AG04450 (cell line): ENCODE data around the gene UBE3C. TPM values are rescaled to one million over a fixed set of nuclear protein-coding genes. Genes with fewer than 3 reads are reported as not detected.
"Not testable (repeated sequence)": the region's sequence is repeated elsewhere in the genome, so short reads cannot be mapped to it uniquely, and the experiment has no call there.

Source experiments
- CTCF ChIA-PET: fragments of 300-600, 350-600 bp; formaldehyde crosslinking; extraction: SDS; loops from one replicate; lab custom pipeline; 2022; ENCODE audit warnings: antibody characterized with exemption, inconsistent platforms; lab: Charles Lee
- POLR2A ChIA-PET: fragments of 350-600 bp; formaldehyde crosslinking; extraction: SDS; loops from one replicate; lab custom pipeline; 2021; ENCODE audit warnings: antibody characterized with exemption, inconsistent platforms; lab: Yijun Ruan, JAX
- DNase-seq: peaks from one replicate; pipeline ENCODE4 v3.0.0-alpha.2; 2011; ENCODE audit warnings: low read depth, low spot score
- H3K27ac ChIP-seq: one replicate; pipeline ENCODE4 v1.5.1; 2012; ENCODE audit warnings: low read depth, low read length, control low read depth
- H3K27me3 ChIP-seq: one replicate; pipeline ENCODE4 v1.6.0; 2012; ENCODE audit warnings: low read length; ENCODE audit not compliant: control insufficient read depth, insufficient read depth
- H3K4me3 ChIP-seq: 2 replicates; pipeline ENCODE4 v1.5.1; 2011; ENCODE audit warnings: mild to moderate bottlenecking, low read depth, low read length, control low read depth
- H3K9me3 ChIP-seq: 2 replicates; pipeline ENCODE4 v1.5.1; 2012; ENCODE audit warnings: low read length; ENCODE audit not compliant: control insufficient read depth, insufficient read depth
- CTCF ChIP-seq: IDR thresholded peaks from 2 replicates; pipeline ENCODE4 v1.5.1; 2011; ENCODE audit warnings: low read depth, low read length, control low read depth, inconsistent platforms
- polyA plus RNA-seq: library from polyadenylated mRNA; depleted of rRNA; stranded (reverse); fragments of >200 nt; gene quantifications from 2 replicates; pipeline ENCODE4 v1.2.3, GENCODE V29; 2011

The UBE3C gene
- polyA plus RNA-seq, 1 experiment, result 71.2 TPM

- H3K9me3 ChIP-seq, result no peaks in the 10 kb centered on the region
- no peak for DNase-seq
- TF ChIP-seq CTCF, result no peak
- no peak overlapping the region for H3K4me3 ChIP-seq
- CTCF ChIA-PET, result interaction anchor here (1.1 to 5.5 kb wide), 2 partner anchors 8 to 32 kb away, joined by 4 to 26 read pairs; no protein-coding TSS in a partner anchor
- POLR2A ChIA-PET, result no interaction called here
- no peaks in the 10 kb centered on the region for H3K27me3 ChIP-seq
- no peak overlapping the region for H3K27ac ChIP-seq
These were observed 102.9 kb downstream of the UBE3C start for GRCh38 chr7:157241631-157242030.

GRCh38 chr7:157244516-157245294, 106.0 kb downstream of the UBE3C start:
- no peak overlapping the region for H3K27ac ChIP-seq
- no peaks in the 10 kb centered on the region for H3K27me3 ChIP-seq
- no peak for TF ChIP-seq CTCF
- CTCF ChIA-PET, result interaction anchor here (0.6 to 1.0 kb wide), 4 partner anchors 15 to 211 kb away, joined by 3 read pairs; no protein-coding TSS in a partner anchor
- H3K9me3 ChIP-seq, result no peaks in the 10 kb centered on the region
- no peak overlapping the region for H3K4me3 ChIP-seq
- POLR2A ChIA-PET, result no interaction called here
- no peak for DNase-seq

GRCh38 chr7:157246052-157246451, 107.3 kb downstream of the UBE3C start:
- ChIA-PET POLR2A (no interaction called here), CTCF (interaction anchor here (0.5 to 1.1 kb wide), 2 partner anchors 17 to 28 kb away, joined by 3 to 5 read pairs; no protein-coding TSS in a partner anchor)
- Histone ChIP-seq H3K9me3 (no peaks in the 10 kb centered on the region), H3K4me3 (no peak overlapping the region), H3K27me3 (no peaks in the 10 kb centered on the region), H3K27ac (no peak overlapping the region)
- DNase-seq, result no peak
- TF ChIP-seq CTCF, result no peak

- no peak for DNase-seq
- ChIA-PET CTCF (interaction anchor here (0.5 to 2.2 kb wide), 4 partner anchors 21 to 294 kb away, joined by 4 to 9 read pairs (median 6); no protein-coding TSS in a partner anchor), POLR2A (interaction anchor here (0.7 kb wide), 1 partner anchor 10 kb away, joined by 3 read pairs; no protein-coding TSS in a partner anchor)
- no peak for TF ChIP-seq CTCF
- H3K27me3 ChIP-seq, result no peaks in the 10 kb centered on the region
- no peak overlapping the region for H3K4me3 ChIP-seq
- no peak overlapping the region for H3K27ac ChIP-seq
- H3K9me3 ChIP-seq, result no peaks in the 10 kb centered on the region
These were observed 109.9 kb downstream of the UBE3C start for GRCh38 chr7:157248659-157249058.

GRCh38 chr7:157250605-157251228, 112.0 kb downstream of the UBE3C start:
- no peak for DNase-seq
- H3K27ac ChIP-seq, result no peak overlapping the region
- peak; percentile 80 for TF ChIP-seq CTCF
- POLR2A ChIA-PET, result no interaction called here
- CTCF ChIA-PET, result interaction anchor here (0.7 to 2.8 kb wide), 25 partner anchors 8 to 282 kb away, joined by 3 to 26 read pairs (median 5); no protein-coding TSS in a partner anchor
- H3K9me3 ChIP-seq, result no peaks in the 10 kb centered on the region
- H3K4me3 ChIP-seq, result no peak overlapping the region
- H3K27me3 ChIP-seq, result no peaks in the 10 kb centered on the region

- H3K9me3 ChIP-seq, H3K27ac ChIP-seq, POLR2A ChIA-PET, H3K27me3 ChIP-seq, H3K4me3 ChIP-seq, DNase-seq: not testable (repeated sequence)
- CTCF ChIA-PET, result interaction anchor here (0.6 to 2.8 kb wide), 5 partner anchors 10 to 94 kb away, joined by 3 to 24 read pairs (median 6); no protein-coding TSS in a partner anchor
These were observed 113.1 kb downstream of the UBE3C start for GRCh38 chr7:157251817-157252216.
